ENCODE data around the gene TMEM116.

DNA sequence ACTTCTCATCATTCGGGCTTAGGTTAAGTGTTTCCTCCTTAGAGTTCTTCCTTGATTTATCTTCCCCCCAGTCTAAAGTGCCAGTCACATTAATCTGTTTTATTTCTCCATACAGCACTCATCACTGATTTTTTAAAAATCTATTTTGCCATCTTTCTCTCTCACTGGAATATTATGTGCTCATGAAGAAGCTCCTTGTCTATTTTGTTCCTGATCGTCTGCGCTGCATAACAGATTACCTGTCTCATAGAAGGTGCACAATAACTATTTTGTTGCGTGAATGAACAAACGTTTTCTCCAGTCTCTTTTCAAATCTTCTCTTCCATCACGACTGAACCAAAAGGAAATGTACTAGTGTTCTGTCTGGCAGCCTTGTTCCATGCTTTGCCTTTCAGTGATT is 3.0 kb upstream of the TMEM116 start:
- TF ChIP-seq, protein P1, sequence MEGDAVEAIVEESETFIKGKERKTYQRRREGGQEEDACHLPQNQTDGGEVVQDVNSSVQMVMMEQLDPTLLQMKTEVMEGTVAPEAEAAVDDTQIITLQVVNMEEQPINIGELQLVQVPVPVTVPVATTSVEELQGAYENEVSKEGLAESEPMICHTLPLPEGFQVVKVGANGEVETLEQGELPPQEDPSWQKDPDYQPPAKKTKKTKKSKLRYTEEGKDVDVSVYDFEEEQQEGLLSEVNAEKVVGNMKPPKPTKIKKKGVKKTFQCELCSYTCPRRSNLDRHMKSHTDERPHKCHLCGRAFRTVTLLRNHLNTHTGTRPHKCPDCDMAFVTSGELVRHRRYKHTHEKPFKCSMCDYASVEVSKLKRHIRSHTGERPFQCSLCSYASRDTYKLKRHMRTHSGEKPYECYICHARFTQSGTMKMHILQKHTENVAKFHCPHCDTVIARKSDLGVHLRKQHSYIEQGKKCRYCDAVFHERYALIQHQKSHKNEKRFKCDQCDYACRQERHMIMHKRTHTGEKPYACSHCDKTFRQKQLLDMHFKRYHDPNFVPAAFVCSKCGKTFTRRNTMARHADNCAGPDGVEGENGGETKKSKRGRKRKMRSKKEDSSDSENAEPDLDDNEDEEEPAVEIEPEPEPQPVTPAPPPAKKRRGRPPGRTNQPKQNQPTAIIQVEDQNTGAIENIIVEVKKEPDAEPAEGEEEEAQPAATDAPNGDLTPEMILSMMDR (IDR thresholded peaks at IDR 0.05), result no peak
- no peak for TF ChIP-seq SIN3A (IDR thresholded peaks at IDR 0.05; ENCODE audit: borderline replicate concordance, insufficient read depth, low read depth, low read length)
